Heart right ventricle (tissue), 16 donors: ENCODE data around the gene GPLD1. TPM values are rescaled to one million over a fixed set of nuclear protein-coding genes. Genes with fewer than 3 reads are reported as not detected.

ENCODE experiments used
- ATAC-seq, 8 donors: fragments of 200-7000 bp; cut with Tn5 transposase; one replicate each; pipeline ENCODE4 v1.9.1; 2020; ENCODE audit warnings: mild to moderate bottlenecking in 8 of 8, moderate library complexity in 8 of 8, moderate number of reproducible peaks in 1 of 8
- DNase-seq, 2 donors: peaks; one replicate each; pipeline ENCODE4 v3.0.0-alpha.2; 2020
- H3K27ac ChIP-seq, 10 donors: fragments of 200-600 bp; sonication (generic) in 2 of 10; one replicate each; pipeline versions ENCODE4 v1.5.0 to v1.8.0; 2020 to 2022; ENCODE audit warnings: mild to moderate bottlenecking in 3 of 10
- H3K27me3 ChIP-seq, 7 donors: fragments of 200-600 bp; one replicate each; pipeline ENCODE4 v1.8.0; 2021 to 2022; ENCODE audit warnings: mild to moderate bottlenecking in 2 of 7
- H3K36me3 ChIP-seq, 9 donors: fragments of 200-600 bp; sonication (generic) in 1 of 9; one replicate each; pipeline versions ENCODE4 v1.5.0 to v1.8.0; 2020 to 2022; ENCODE audit warnings: mild to moderate bottlenecking in 2 of 9
- H3K4me1 ChIP-seq, 9 donors: fragments of 200-600 bp; sonication (generic) in 1 of 9; one replicate each; pipeline versions ENCODE4 v1.5.0 to v1.8.0; 2020 to 2022; ENCODE audit warnings: mild to moderate bottlenecking in 4 of 9
- H3K4me3 ChIP-seq, 10 donors: fragments of 200-600 bp; sonication (generic) in 2 of 10; one replicate each; pipeline versions ENCODE4 v1.5.0 to v1.8.0; 2020 to 2022; ENCODE audit warnings: mild to moderate bottlenecking in 7 of 10, moderate library complexity in 2 of 10
- H3K9me3 ChIP-seq, 11 donors: fragments of 200-600 bp in 10 of 11; sonication (generic) in 2 of 11; one replicate each; pipeline versions ENCODE4 v1.5.0 to v1.8.0; 2013 to 2022; ENCODE audit warnings: mild to moderate bottlenecking in 2 of 11, control low read depth in 1 of 11, moderate library complexity in 1 of 11
- CTCF ChIP-seq, 9 donors: fragments of 200-600 bp; sonication (generic) in 2 of 9; IDR thresholded peaks; one replicate each; pipeline versions ENCODE4 v1.5.0 to v1.8.0; 2021 to 2022; ENCODE audit warnings: antibody characterized with exemption in 9 of 9, mild to moderate bottlenecking in 5 of 9, moderate library complexity in 1 of 9
- WGBS, 2 donors: extraction: QIAGEN DNeasy Blood & Tissue Kit; methylation state at CpG; one replicate each; pipeline ENCODE4 v1.1.7; 2013; ENCODE audit warnings: inconsistent platforms in 1 of 2; 5-methylcytosine and 5-hydroxymethylcytosine counted together
- intact Hi-C, 10 donors: fragments of 100-400 bp; cut with DNase I; formaldehyde crosslinking; loops; one replicate each; pipeline versions ENCODE4 v1.11.1 to v1.14.2; 2022
- polyA plus RNA-seq, 2 donors: library from polyadenylated mRNA; stranded (reverse); fragments of 200-250 nt; gene quantifications; one replicate each; pipeline ENCODE4 v1.2.3, GENCODE V29; 2013
- total RNA-seq, 10 donors: library from RNA; stranded (reverse); fragmentation: NEBNext Ultra II Directional in 3 of 10; extraction: Animal tissue kit (Norgen Biotek cat#: 25700) in 3 of 10; gene quantifications; one replicate each; pipeline versions ENCODE4 v1.2.1 to v1.2.4, GENCODE V29; 2021 to 2023
- donor health status: Arrhythmogenic right ventricular cardiomyopathy.
- donor health status: ischemic (EF 13 %, LVEDD 7.1; RV severe dilation, severe dysfunction).
- donor health status: healthy with polysubstance abuse.
- donor health status: DM: no; HTN: yes; CAD: no.
- donor health status: DM: no; HTN: no; CAD: no.
- donor health status: ischemic (EF 25% LVEDD 6.9; RV normal size, moderate dysfunction).
- donor health status: ischemic (EF 25% LVEDD 5.7; RV mildly dilated, moderate dysfunction).
- donor health status: healthy.
- donor health status: DM: yes; HTN: yes; CAD: no.
- donor health status: Ischemic cardiomyopathy.
- donor health status: ischemic (EF 35%, LVEDD 5.7; RV mildly dilated, moderate dysfunction).
- donor health status: nonischemic (EF 11% LVEDD 7.7; RV severe dilation, severe dysfunction).
- donor health status: DM: yes; HTN: yes; CAD: no.
- donor health status: PGD.
- donor health status: ischemic (EF 29% LVEDD 5.4; RV normal size, mild dysfunction).
- donor health status: nonischemic (EF 23%, LVEDD 6.1; RV moderate dilation, normal function).

Gene GPLD1
- total and polyA plus RNA-seq, 12 donors, result 0.07 to 1.5 (median 0.78) TPM

- H3K27ac ChIP-seq, result no peak overlapping the region
- H3K36me3 ChIP-seq, result no peaks in the 10 kb centered on the region
- peaks cover 0 to 4% (median 0%) of the 10 kb centered on the region in 7 donors for H3K27me3 ChIP-seq
- 96 to 97% methylated on average over 4 of the region's 4 CpGs for WGBS, 2 donors
- TF ChIP-seq CTCF (IDR thresholded peaks at IDR 0.05), result no peak
- no peak for ATAC-seq
- no peaks in the 10 kb centered on the region for H3K9me3 ChIP-seq
- intact Hi-C loops, result no loop called here
- H3K4me3 ChIP-seq, result no peak overlapping the region
- DNase-seq, result no peak
- no peaks in the 10 kb centered on the region for H3K4me1 ChIP-seq
These were observed 107.7 kb downstream of the GPLD1 start for GRCh38 chr6:24381476-24382219.

- TF ChIP-seq CTCF (IDR thresholded peaks at IDR 0.05), result no peak
- Histone ChIP-seq H3K27ac (no peak overlapping the region), H3K9me3 (no peaks in the 10 kb centered on the region), H3K4me1 (no peaks in the 10 kb centered on the region), H3K4me3 (no peak overlapping the region), H3K36me3 (no peaks in the 10 kb centered on the region), H3K27me3 (peaks cover 0 to 2% (median 0%) of the 10 kb centered on the region in 7 donors)
- no peak for DNase-seq
- intact Hi-C loops, result no loop called here
- WGBS, 2 donors, result 81 to 84% methylated on average over 1 of the region's 1 CpG
- ATAC-seq, result no peak
These were observed 110.8 kb downstream of the GPLD1 start for GRCh38 chr6:24378473-24379097.

Other genes starting within 250 kb of the GPLD1 start
- gene DCDC2, start 131.5 kb downstream of the GPLD1 start, total RNA-seq, result under 1 TPM in 1 of 10 donors, not detected in 9; 0.06 TPM
- gene DCDC2, start 131.5 kb downstream of the GPLD1 start, polyA plus RNA-seq, result not detected
- gene MRS2, start 86.6 kb downstream of the GPLD1 start, total RNA-seq, result 10 to 100 TPM; 36.7 to 68.6 (median 52.6) TPM
- 10 to 100 TPM; 18.5 to 21.0 TPM for gene MRS2, start 86.6 kb downstream of the GPLD1 start, polyA plus RNA-seq
- 10 to 100 TPM; 23.1 to 45.5 (median 30.0) TPM for gene ALDH5A1, start 5.4 kb upstream of the GPLD1 start, total RNA-seq
- 1 to 10 TPM; 1.9 to 4.4 TPM for gene ALDH5A1, start 5.4 kb upstream of the GPLD1 start, polyA plus RNA-seq
- under 1 TPM in 5 of 10 donors, not detected in 5; 0.05 to 0.07 (median 0.05) TPM for gene KIAA0319, start 156.6 kb upstream of the GPLD1 start, total RNA-seq
- gene KIAA0319, start 156.6 kb upstream of the GPLD1 start, polyA plus RNA-seq, result not detected
- gene TDP2, start 177.3 kb upstream of the GPLD1 start, total RNA-seq, result 10 to 100 TPM; 20.0 to 30.9 (median 24.3) TPM
- 10 to 100 TPM; 22.6 to 29.8 TPM for gene TDP2, start 177.3 kb upstream of the GPLD1 start, polyA plus RNA-seq
- gene ACOT13, start 177.5 kb upstream of the GPLD1 start, total RNA-seq, result 10 to 100 TPM; 47.3 to 83.8 (median 56.1) TPM
- gene ACOT13, start 177.5 kb upstream of the GPLD1 start, polyA plus RNA-seq, result 100 to 1,000 TPM in 1 of 2 donors, 10 to 100 TPM in 1; 38.2 to 241 TPM
- 10 to 100 TPM; 35.3 to 68.3 (median 39.5) TPM for gene C6orf62, start 229.6 kb upstream of the GPLD1 start, total RNA-seq
- 10 to 100 TPM; 41.5 to 64.1 TPM for gene C6orf62, start 229.6 kb upstream of the GPLD1 start, polyA plus RNA-seq